HepG2 (cell line): ENCODE results near the gene TAF6. TPM values are rescaled to one million over a fixed set of nuclear protein-coding genes. Genes with fewer than 3 reads are reported as not detected.

ENCODE experiments used
- ATM ChIP-seq: fragments of 450-650 bp; IDR thresholded peaks from 2 replicates; pipeline ENCODE4 v1.7.1; 2017; ENCODE audit warnings: mild to moderate bottlenecking, borderline replicate concordance
- CAMTA2 ChIP-seq: sonication (generic); formaldehyde crosslinking; IDR thresholded peaks from 2 replicates; pipeline ENCODE4 v1.4.0; 2020; ENCODE audit warnings: mild to moderate bottlenecking, missing genetic modification reagents, borderline replicate concordance
- JDP2 ChIP-seq: sonication (generic); formaldehyde crosslinking; IDR thresholded peaks from 2 replicates; pipeline ENCODE4 v1.8.1; 2022; ENCODE audit warnings: missing genetic modification reagents, borderline replicate concordance
- KLF11 ChIP-seq: IDR thresholded peaks from 2 replicates; pipeline ENCODE4 v1.6.1; 2016; ENCODE audit warnings: missing compliant biosample characterization
- MXD4 ChIP-seq: IDR thresholded peaks from 2 replicates; pipeline ENCODE4 v1.6.1; 2016; ENCODE audit warnings: mild to moderate bottlenecking, missing biosample characterization, missing genetic modification reagents
- MYC ChIP-seq: sonication (generic); formaldehyde crosslinking; IDR thresholded peaks from 2 replicates; pipeline ENCODE4 v1.9.0; 2021; ENCODE audit warnings: missing genetic modification reagents, borderline replicate concordance
- NFE2L1 ChIP-seq: sonication (generic); formaldehyde crosslinking; IDR thresholded peaks from 2 replicates; pipeline ENCODE4 v1.4.0; 2020; ENCODE audit warnings: missing genetic modification reagents, mild to moderate bottlenecking, borderline replicate concordance
- PITX1 ChIP-seq: sonication (generic); formaldehyde crosslinking; IDR thresholded peaks from 2 replicates; pipeline ENCODE4 v1.5.1; 2020; ENCODE audit warnings: mild to moderate bottlenecking, missing genetic modification reagents
- SALL2 ChIP-seq: sonication (generic); formaldehyde crosslinking; IDR thresholded peaks from 2 replicates; pipeline ENCODE4 v1.8.1; 2023; ENCODE audit warnings: mild to moderate bottlenecking, missing genetic modification reagents, inconsistent platforms
- SMAD3 ChIP-seq: sonication (generic); formaldehyde crosslinking; IDR thresholded peaks from 2 replicates; pipeline ENCODE4 v1.4.0; 2020; ENCODE audit warnings: missing genetic modification reagents
- THYN1 ChIP-seq: sonication (generic); formaldehyde crosslinking; IDR thresholded peaks from 2 replicates; pipeline ENCODE4 v1.8.1; 2023; ENCODE audit warnings: low read depth, mild to moderate bottlenecking, moderate library complexity, missing genetic modification reagents, borderline replicate concordance
- ZFP1 ChIP-seq: IDR thresholded peaks from 2 replicates; pipeline ENCODE4 v1.6.1; 2016
- ZNF160 ChIP-seq: sonication (generic); formaldehyde crosslinking; IDR thresholded peaks from 2 replicates; pipeline ENCODE4 v1.8.0; 2022; ENCODE audit warnings: mild to moderate bottlenecking, inconsistent platforms, missing genetic modification reagents
- ZNF547 ChIP-seq: sonication (generic); formaldehyde crosslinking; IDR thresholded peaks from 2 replicates; pipeline ENCODE4 v1.5.1; 2020; ENCODE audit warnings: mild to moderate bottlenecking, missing genetic modification reagents
- ZNF549 ChIP-seq: sonication (generic); formaldehyde crosslinking; IDR thresholded peaks from 2 replicates; pipeline ENCODE4 v1.5.0; 2020; ENCODE audit warnings: missing genetic modification reagents
- ZNF629 ChIP-seq: sonication (generic); formaldehyde crosslinking; conservative IDR thresholded peaks from 2 replicates; pipeline ENCODE4 v1.5.0; 2020; ENCODE audit warnings: missing genetic modification reagents
- ZNF775 ChIP-seq: sonication (generic); formaldehyde crosslinking; IDR thresholded peaks from 2 replicates; pipeline ENCODE4 v1.4.0; 2020; ENCODE audit warnings: missing genetic modification reagents, mild to moderate bottlenecking, moderate library complexity, borderline replicate concordance
- polyA plus RNA-seq, 8 experiments: library from polyadenylated mRNA; depleted of rRNA in 3 of 8; stranded (reverse) in 7 of 8; unstranded in 1 of 8; fragments of >200 nt; fragmentation: Illumina TruSeq in 4 of 8; extraction: Trizol in 4 of 8; gene quantifications; 2 replicates each; pipeline versions ENCODE4 v1.2.1 to v1.2.3, GENCODE V29; 2011 to 2016; ENCODE audit warnings: low read depth in 4 of 8, missing spikeins in 1 of 8, mixed read lengths in 1 of 8; ENCODE audit not compliant: insufficient read depth in 1 of 8
- total RNA-seq, 5 experiments: library from RNA; depleted of rRNA; stranded (reverse); fragments of >200 nt; fragmentation: Illumina TruSeq; extraction: Trizol; gene quantifications; 2 replicates each; pipeline ENCODE4 v1.2.3, GENCODE V29; 2016; ENCODE audit warnings: low read depth in 1 of 5
- TF ChIP-seq, protein P1 (sequence below): sonication (generic); formaldehyde crosslinking; IDR thresholded peaks from 2 replicates; pipeline ENCODE4 v1.4.0; 2020; ENCODE audit warnings: missing genetic modification reagents, borderline replicate concordance
- TF ChIP-seq, protein P2 (sequence below): sonication (generic); formaldehyde crosslinking; IDR thresholded peaks from 2 replicates; pipeline ENCODE4 v1.4.0; 2020; ENCODE audit warnings: missing genetic modification reagents
- TF ChIP-seq, protein P3 (sequence below): sonication (generic); formaldehyde crosslinking; IDR thresholded peaks from 2 replicates; pipeline ENCODE4 v1.8.1; 2023; ENCODE audit warnings: missing genetic modification reagents, inconsistent platforms, borderline replicate concordance

The TAF6 gene
- total and polyA plus RNA-seq, 2 of the 13 experiments (the other 11 are each of a cell fraction or from before 2014, with no cell fraction given), result 12.9 to 18.8 TPM

DNA sequence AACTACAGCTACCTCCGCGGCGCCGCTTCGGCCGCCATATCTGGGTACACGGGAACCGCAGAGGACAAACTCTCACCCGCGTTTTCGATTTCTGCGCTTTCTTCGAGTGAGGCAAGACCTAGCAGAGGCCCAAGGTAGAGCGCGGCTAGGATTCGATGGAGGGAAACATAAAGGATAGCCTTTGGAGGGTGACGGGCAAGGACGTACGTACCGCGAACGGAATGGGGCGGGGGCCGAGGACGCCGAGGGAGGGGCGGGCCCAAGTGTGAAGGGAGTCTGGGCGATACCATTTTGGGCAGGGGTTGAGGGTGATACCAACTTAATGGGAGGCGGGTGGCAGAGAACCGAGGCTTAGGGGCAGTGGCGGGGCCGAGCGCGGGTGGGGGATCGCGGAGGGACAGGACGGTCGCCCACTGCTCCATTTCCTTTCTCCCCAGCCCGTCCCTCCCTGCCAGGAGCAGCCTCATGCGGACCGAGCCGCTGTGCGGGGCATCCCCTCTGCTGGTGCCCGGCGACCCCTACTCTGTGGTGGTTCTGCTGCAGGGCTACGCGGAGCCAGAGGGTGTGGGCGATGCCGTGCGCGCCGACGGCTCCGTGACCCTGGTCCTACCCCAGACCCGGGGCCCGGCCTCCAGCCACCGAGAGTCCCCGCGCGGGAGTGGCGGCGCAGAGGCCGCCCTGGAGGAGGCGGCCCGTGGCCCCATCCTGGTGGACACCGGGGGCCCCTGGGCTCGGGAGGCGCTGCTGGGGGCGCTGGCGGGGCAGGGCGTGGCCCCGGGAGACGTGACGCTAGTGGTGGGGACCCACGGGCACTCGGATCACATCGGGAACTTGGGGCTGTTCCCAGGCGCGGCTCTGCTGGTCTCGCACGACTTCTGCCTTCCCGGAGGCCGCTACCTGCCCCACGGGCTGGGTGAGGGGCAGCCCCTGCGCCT lies 8.0 kb upstream of the TAF6 start, which contains the start of gene MBLAC1 (continued):
- TF ChIP-seq, protein P1, sequence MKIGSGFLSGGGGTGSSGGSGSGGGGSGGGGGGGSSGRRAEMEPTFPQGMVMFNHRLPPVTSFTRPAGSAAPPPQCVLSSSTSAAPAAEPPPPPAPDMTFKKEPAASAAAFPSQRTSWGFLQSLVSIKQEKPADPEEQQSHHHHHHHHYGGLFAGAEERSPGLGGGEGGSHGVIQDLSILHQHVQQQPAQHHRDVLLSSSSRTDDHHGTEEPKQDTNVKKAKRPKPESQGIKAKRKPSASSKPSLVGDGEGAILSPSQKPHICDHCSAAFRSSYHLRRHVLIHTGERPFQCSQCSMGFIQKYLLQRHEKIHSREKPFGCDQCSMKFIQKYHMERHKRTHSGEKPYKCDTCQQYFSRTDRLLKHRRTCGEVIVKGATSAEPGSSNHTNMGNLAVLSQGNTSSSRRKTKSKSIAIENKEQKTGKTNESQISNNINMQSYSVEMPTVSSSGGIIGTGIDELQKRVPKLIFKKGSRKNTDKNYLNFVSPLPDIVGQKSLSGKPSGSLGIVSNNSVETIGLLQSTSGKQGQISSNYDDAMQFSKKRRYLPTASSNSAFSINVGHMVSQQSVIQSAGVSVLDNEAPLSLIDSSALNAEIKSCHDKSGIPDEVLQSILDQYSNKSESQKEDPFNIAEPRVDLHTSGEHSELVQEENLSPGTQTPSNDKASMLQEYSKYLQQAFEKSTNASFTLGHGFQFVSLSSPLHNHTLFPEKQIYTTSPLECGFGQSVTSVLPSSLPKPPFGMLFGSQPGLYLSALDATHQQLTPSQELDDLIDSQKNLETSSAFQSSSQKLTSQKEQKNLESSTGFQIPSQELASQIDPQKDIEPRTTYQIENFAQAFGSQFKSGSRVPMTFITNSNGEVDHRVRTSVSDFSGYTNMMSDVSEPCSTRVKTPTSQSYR (CRISPR knock-in tag), result no peak; the same call in 1 of the 2 replicates
- no peak for TF ChIP-seq ZFP1
- no peak for TF ChIP-seq THYN1 (CRISPR knock-in tag)
- TF ChIP-seq ATM, result no peak
- TF ChIP-seq ZNF775, result no peak
- TF ChIP-seq JDP2, result 0 out of 2 replicates have a peak, but pooled peaks have one; percentile 18
- TF ChIP-seq ZNF629 (CRISPR knock-in tag), result no peak
- no peak for TF ChIP-seq NFE2L1 (CRISPR knock-in tag)
- no peak for TF ChIP-seq SALL2 (CRISPR knock-in tag)
- TF ChIP-seq, protein P2, sequence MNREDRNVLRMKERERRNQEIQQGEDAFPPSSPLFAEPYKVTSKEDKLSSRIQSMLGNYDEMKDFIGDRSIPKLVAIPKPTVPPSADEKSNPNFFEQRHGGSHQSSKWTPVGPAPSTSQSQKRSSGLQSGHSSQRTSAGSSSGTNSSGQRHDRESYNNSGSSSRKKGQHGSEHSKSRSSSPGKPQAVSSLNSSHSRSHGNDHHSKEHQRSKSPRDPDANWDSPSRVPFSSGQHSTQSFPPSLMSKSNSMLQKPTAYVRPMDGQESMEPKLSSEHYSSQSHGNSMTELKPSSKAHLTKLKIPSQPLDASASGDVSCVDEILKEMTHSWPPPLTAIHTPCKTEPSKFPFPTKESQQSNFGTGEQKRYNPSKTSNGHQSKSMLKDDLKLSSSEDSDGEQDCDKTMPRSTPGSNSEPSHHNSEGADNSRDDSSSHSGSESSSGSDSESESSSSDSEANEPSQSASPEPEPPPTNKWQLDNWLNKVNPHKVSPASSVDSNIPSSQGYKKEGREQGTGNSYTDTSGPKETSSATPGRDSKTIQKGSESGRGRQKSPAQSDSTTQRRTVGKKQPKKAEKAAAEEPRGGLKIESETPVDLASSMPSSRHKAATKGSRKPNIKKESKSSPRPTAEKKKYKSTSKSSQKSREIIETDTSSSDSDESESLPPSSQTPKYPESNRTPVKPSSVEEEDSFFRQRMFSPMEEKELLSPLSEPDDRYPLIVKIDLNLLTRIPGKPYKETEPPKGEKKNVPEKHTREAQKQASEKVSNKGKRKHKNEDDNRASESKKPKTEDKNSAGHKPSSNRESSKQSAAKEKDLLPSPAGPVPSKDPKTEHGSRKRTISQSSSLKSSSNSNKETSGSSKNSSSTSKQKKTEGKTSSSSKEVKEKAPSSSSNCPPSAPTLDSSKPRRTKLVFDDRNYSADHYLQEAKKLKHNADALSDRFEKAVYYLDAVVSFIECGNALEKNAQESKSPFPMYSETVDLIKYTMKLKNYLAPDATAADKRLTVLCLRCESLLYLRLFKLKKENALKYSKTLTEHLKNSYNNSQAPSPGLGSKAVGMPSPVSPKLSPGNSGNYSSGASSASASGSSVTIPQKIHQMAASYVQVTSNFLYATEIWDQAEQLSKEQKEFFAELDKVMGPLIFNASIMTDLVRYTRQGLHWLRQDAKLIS, result no peak
- TF ChIP-seq, protein P3, sequence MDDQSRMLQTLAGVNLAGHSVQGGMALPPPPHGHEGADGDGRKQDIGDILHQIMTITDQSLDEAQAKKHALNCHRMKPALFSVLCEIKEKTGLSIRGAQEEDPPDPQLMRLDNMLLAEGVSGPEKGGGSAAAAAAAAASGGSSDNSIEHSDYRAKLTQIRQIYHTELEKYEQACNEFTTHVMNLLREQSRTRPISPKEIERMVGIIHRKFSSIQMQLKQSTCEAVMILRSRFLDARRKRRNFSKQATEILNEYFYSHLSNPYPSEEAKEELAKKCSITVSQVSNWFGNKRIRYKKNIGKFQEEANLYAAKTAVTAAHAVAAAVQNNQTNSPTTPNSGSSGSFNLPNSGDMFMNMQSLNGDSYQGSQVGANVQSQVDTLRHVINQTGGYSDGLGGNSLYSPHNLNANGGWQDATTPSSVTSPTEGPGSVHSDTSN (CRISPR knock-in tag), result no peak
- no peak; the same call in none of the 2 replicates for TF ChIP-seq MXD4 (CRISPR knock-in tag)
- TF ChIP-seq ZNF547 (CRISPR knock-in tag), result 0 out of 2 replicates have a peak, but pooled peaks have one; percentile 20
- peak; percentile 51; the same call in 1 of the 2 replicates for TF ChIP-seq PITX1 (CRISPR knock-in tag)
- 0 out of 2 replicates have a peak, but pooled peaks have one; percentile 10 for TF ChIP-seq CAMTA2
- TF ChIP-seq ZNF549 (CRISPR knock-in tag), result no peak
- peak; percentile 42; the same call in 1 of the 2 replicates for TF ChIP-seq ZNF160 (CRISPR knock-in tag)
- TF ChIP-seq KLF11, result 0 out of 2 replicates have a peak, but pooled peaks have one; percentile 48
- TF ChIP-seq MYC (CRISPR knock-in tag), result peak; percentile 40; the same call in 1 of the 2 replicates
- no peak for TF ChIP-seq SMAD3 (CRISPR knock-in tag)
